ENCODE measurements around the gene MBNL1. TPM values are rescaled to one million over a fixed set of nuclear protein-coding genes. Genes with fewer than 3 reads are reported as not detected.

Gene MBNL1
- total and polyA plus RNA-seq, 2 of the 13 experiments (the other 11 are each of a cell fraction or from before 2014, with no cell fraction given): 27.1 to 55.4 TPM

GRCh38 chr3:152291649-152292066 is 22.9 kb downstream of the MBNL1 start (continued):
- TF ChIP-seq, protein P1, sequence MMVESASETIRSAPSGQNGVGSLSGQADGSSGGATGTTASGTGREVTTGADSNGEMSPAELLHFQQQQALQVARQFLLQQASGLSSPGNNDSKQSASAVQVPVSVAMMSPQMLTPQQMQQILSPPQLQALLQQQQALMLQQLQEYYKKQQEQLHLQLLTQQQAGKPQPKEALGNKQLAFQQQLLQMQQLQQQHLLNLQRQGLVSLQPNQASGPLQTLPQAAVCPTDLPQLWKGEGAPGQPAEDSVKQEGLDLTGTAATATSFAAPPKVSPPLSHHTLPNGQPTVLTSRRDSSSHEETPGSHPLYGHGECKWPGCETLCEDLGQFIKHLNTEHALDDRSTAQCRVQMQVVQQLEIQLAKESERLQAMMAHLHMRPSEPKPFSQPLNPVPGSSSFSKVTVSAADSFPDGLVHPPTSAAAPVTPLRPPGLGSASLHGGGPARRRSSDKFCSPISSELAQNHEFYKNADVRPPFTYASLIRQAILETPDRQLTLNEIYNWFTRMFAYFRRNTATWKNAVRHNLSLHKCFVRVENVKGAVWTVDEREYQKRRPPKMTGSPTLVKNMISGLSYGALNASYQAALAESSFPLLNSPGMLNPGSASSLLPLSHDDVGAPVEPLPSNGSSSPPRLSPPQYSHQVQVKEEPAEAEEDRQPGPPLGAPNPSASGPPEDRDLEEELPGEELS (CRISPR knock-in tag; IDR thresholded peaks at IDR 0.05): no peak
- TF ChIP-seq, protein P2, sequence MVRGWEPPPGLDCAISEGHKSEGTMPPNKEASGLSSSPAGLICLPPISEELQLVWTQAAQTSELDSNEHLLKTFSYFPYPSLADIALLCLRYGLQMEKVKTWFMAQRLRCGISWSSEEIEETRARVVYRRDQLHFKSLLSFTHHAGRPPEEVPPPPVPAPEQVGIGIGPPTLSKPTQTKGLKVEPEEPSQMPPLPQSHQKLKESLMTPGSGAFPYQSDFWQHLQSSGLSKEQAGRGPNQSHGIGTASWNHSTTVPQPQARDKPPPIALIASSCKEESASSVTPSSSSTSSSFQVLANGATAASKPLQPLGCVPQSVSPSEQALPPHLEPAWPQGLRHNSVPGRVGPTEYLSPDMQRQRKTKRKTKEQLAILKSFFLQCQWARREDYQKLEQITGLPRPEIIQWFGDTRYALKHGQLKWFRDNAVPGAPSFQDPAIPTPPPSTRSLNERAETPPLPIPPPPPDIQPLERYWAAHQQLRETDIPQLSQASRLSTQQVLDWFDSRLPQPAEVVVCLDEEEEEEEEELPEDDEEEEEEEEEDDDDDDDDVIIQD (CRISPR knock-in tag; IDR thresholded peaks at IDR 0.05; ENCODE audit: low read depth): no peak
- no peak for TF ChIP-seq DPF2 (CRISPR knock-in tag; IDR thresholded peaks at IDR 0.05; ENCODE audit: borderline replicate concordance, low read depth)
- TF ChIP-seq, protein P3, sequence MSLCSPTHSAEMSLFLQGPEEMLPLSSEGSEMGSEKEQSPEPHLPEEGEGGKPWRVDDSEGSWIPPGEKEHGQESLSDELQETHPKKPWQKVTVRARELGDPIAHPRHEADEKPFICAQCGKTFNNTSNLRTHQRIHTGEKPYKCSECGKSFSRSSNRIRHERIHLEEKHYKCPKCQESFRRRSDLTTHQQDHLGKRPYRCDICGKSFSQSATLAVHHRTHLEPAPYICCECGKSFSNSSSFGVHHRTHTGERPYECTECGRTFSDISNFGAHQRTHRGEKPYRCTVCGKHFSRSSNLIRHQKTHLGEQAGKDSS (CRISPR knock-in tag; IDR thresholded peaks at IDR 0.05; ENCODE audit: borderline replicate concordance, low read depth): no peak

GRCh38 chr3:152292366-152292765 is 23.6 kb downstream of the MBNL1 start:
- no peak for FAIRE-seq
- 100% methylated on average over 3 of the region's 3 CpGs for WGBS (ENCODE audit: low lambda C conversion rate)
- POLR2A ChIA-PET: interaction anchor here (3.0 kb wide), 1 partner anchor 24 kb away, joined by 7 read pairs; the partner anchor contains the start of gene MBNL1
- CTCF ChIA-PET (ENCODE audit: low intra/inter-chr PET ratio, low total read pairs): no interaction called here
- no peak for ATAC-seq
- Histone ChIP-seq H2AFZ (ENCODE audit: low read length) (no peak overlapping the region), H3K9me3 (ENCODE audit: low read length) (no peaks in the 10 kb centered on the region), H3K9ac (ENCODE audit: insufficient read depth, low read depth, low read length) (no peak overlapping the region), H4K20me1 (ENCODE audit: insufficient read depth, low read length) (peaks cover 5% of the 10 kb centered on the region; the same call in 1 of the 2 replicates), H3K27ac (ENCODE audit: extremely low read length, insufficient read depth, low read length) (no peak overlapping the region), H3K4me1 (ENCODE audit: insufficient read depth, low read length) (peaks cover 37% of the 10 kb centered on the region), H3K27me3 (ENCODE audit: control insufficient read depth in 1 of 2, insufficient read depth in 2 of 2, low read length in 2 of 2) (no peaks in the 10 kb centered on the region), H3K79me2 (ENCODE audit: insufficient read depth, low read length) (peaks cover 95% of the 10 kb centered on the region), H3K4me3 (replicated peaks in 1 of 3; ENCODE audit: insufficient read depth in 1 of 3, low read depth in 2 of 3, low read length in 3 of 3) (no peak overlapping the region), H3K4me2 (ENCODE audit: low read depth, low read length) (no peak overlapping the region), H3K36me3 (replicated peaks in 1 of 2; ENCODE audit: control insufficient read depth in 1 of 2, insufficient read depth in 2 of 2, low read length in 2 of 2) (no peaks in the 10 kb centered on the region)
- intact Hi-C loops (cut with micrococcal nuclease; ENCODE audit: unreplicated experiment): no loop called here
- no peak for DNase-seq (ENCODE audit: low spot score)
- in situ Hi-C loops (cut with HindIII; ENCODE audit: extremely low pct_ligation_motif_present, low pct_unique_long_range_greater_than_20kb): no loop called here
- no TSS peak for BruUV-seq (replicated peaks)
- TF ChIP-seq ZFP90 (CRISPR knock-in tag; IDR thresholded peaks at IDR 0.05; ENCODE audit: borderline replicate concordance): no peak
- no peak for TF ChIP-seq SNAPC4 (CRISPR knock-in tag; IDR thresholded peaks at IDR 0.05)
- TF ChIP-seq, protein P4, sequence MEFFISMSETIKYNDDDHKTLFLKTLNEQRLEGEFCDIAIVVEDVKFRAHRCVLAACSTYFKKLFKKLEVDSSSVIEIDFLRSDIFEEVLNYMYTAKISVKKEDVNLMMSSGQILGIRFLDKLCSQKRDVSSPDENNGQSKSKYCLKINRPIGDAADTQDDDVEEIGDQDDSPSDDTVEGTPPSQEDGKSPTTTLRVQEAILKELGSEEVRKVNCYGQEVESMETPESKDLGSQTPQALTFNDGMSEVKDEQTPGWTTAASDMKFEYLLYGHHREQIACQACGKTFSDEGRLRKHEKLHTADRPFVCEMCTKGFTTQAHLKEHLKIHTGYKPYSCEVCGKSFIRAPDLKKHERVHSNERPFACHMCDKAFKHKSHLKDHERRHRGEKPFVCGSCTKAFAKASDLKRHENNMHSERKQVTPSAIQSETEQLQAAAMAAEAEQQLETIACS (CRISPR knock-in tag; IDR thresholded peaks at IDR 0.05): no peak
- TF ChIP-seq PLRG1 (conservative IDR thresholded peaks at IDR 0.05): no peak
- TF ChIP-seq RFX1 (IDR thresholded peaks at IDR 0.05): no peak
- TF ChIP-seq BRD4 (CRISPR knock-in tag; IDR thresholded peaks at IDR 0.05): no peak
- no peak for TF ChIP-seq ZMAT3 (CRISPR knock-in tag; conservative IDR thresholded peaks at IDR 0.05)
- no peak for TF ChIP-seq ZNF83 (CRISPR knock-in tag; IDR thresholded peaks at IDR 0.05; ENCODE audit: borderline replicate concordance)
